ENCODE data around the gene MROH9.

DNA sequence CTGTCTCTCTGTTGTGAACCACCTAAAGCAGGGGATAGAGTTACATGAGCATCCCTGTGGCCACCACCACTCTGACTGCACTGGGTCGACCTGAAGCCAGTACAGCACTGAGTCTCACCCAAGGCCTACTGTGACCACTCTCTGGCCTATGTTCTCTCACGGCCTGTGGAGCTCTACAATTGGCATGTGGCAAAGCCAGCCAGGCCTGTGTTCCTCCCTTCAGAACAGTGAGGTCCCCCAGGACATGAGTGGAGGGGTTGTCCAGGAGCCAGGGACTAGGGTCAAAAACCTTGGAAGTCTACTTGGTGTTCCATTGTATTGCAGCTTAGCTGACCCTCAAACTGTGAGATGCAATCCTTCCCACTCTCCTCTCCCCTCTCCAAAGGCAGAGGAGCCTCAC, 112.7 kb downstream of the MROH9 start:
- TF ChIP-seq POLR2A (IDR thresholded peaks at IDR 0.05; ENCODE audit: low read length), result no peak
- no peak for TF ChIP-seq GATA1 (IDR thresholded peaks at IDR 0.05; ENCODE audit: low read depth, low read length)
